Measurements from ENCODE around the gene AK8.

Gene AK8

GRCh38 chr9:132875159-132875558, 2.9 kb downstream of the AK8 start:
- no peak overlapping the region for H3K27ac ChIP-seq
- no peak for TF ChIP-seq CTCF (conservative IDR thresholded peaks at IDR 0.05; ENCODE audit: low read depth)
- POLR2A ChIA-PET (ENCODE audit: low non-redundant PET): no interaction called here
- no peak for DNase-seq (ENCODE audit: low spot score)
- CTCF ChIA-PET: no interaction called here

DNA sequence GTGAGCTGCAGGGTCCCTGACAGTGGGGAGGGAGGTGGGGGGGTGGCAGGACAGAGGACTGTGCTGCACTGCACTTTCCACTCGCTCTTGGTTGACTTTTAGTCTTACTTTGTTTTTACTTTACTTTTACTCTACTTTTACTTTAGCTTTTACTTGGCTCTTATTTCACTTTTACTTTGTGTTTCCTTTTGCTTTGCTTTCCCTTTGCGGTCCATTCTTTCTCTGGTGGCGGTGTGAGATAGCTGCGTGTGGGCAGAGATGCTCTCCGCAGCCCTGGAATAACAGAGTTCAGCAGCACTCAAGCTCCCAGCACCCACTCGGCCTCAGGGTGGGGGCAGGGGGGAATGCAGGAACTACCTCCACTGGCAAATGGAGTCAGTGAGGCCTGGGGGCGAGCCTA, 4.7 kb downstream of the AK8 start:
- ChIA-PET CTCF (interaction anchor here (2.6 kb wide), 1 partner anchor 29 kb away, joined by 9 read pairs; no protein-coding TSS in a partner anchor), POLR2A (ENCODE audit: low non-redundant PET) (no interaction called here)
- H3K27ac ChIP-seq: no peak overlapping the region
- no peak for DNase-seq (ENCODE audit: low spot score)
- TF ChIP-seq CTCF (conservative IDR thresholded peaks at IDR 0.05; ENCODE audit: low read depth): no peak

DNA sequence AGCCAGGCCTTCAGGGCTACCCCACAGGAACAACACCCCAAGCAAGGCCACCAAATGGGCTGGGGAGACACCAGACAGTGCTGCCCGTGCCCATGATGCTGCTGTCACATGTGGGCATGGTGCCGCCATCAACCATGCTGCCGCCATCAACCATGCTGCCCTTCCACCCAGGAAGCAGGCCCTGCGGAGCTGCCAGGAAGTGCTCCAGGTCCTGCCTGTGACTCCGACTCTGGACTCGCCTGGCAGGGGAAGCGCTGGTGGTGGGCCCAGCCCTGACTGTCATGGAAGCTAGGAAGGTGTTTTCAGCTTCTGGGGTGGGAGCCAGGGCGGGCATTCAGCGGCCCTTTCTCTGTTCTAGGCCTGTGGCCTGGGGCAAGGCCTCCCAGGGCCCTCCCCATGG, 8.8 kb downstream of the AK8 start:
- no peak for DNase-seq (ENCODE audit: low spot score)
- H3K27ac ChIP-seq: no peak overlapping the region
- TF ChIP-seq CTCF (conservative IDR thresholded peaks at IDR 0.05; ENCODE audit: low read depth): no peak
- CTCF ChIA-PET: no interaction called here
- POLR2A ChIA-PET (ENCODE audit: low non-redundant PET): no interaction called here

- H3K27ac ChIP-seq: no peak overlapping the region
- DNase-seq (ENCODE audit: low spot score): no peak
- ChIA-PET POLR2A (ENCODE audit: low non-redundant PET) (no interaction called here), CTCF (no interaction called here)
- TF ChIP-seq CTCF (conservative IDR thresholded peaks at IDR 0.05; ENCODE audit: low read depth): no peak
These were observed 11.2 kb downstream of the AK8 start for GRCh38 chr9:132866898-132867297.

- ChIA-PET POLR2A (ENCODE audit: low non-redundant PET) (no interaction called here), CTCF (no interaction called here)
- no peak for TF ChIP-seq CTCF (conservative IDR thresholded peaks at IDR 0.05; ENCODE audit: low read depth)
These were observed 13.4 kb downstream of the AK8 start for GRCh38 chr9:132864691-132865090.

GRCh38 chr9:132864277-132864676, 13.8 kb downstream of the AK8 start:
- DNase-seq (ENCODE audit: low spot score): no peak
- POLR2A ChIA-PET (ENCODE audit: low non-redundant PET): no interaction called here
- TF ChIP-seq CTCF (conservative IDR thresholded peaks at IDR 0.05; ENCODE audit: low read depth): no peak
- CTCF ChIA-PET: no interaction called here
- no peak overlapping the region for H3K27ac ChIP-seq

More at GRCh38 chr9:132864691-132865090, 13.4 kb downstream of the AK8 start:
- H3K27ac ChIP-seq: no peak overlapping the region
- DNase-seq (ENCODE audit: low spot score): no peak

GRCh38 chr9:132863096-132863495, 15.0 kb downstream of the AK8 start:
- TF ChIP-seq CTCF (conservative IDR thresholded peaks at IDR 0.05; ENCODE audit: low read depth): no peak

More at GRCh38 chr9:132863096-132863495, 15.0 kb downstream of the AK8 start:
- no peak for DNase-seq (ENCODE audit: low spot score)
- H3K27ac ChIP-seq: no peak overlapping the region
- CTCF ChIA-PET: no interaction called here
- POLR2A ChIA-PET (ENCODE audit: low non-redundant PET): no interaction called here

Data from RWPE1 (cell line).